HepG2 (cell line): ENCODE measurements around the gene CLASRP. TPM values are rescaled to one million over a fixed set of nuclear protein-coding genes. Genes with fewer than 3 reads are reported as not detected.

Experiments
- BATF2 ChIP-seq: sonication (generic); formaldehyde crosslinking; IDR thresholded peaks from 2 replicates; pipeline ENCODE4 v1.8.0; 2022; ENCODE audit warnings: mild to moderate bottlenecking, missing genetic modification reagents, moderate library complexity
- BRD4 ChIP-seq: sonication (generic); formaldehyde crosslinking; IDR thresholded peaks from 2 replicates; pipeline ENCODE4 v1.4.0; 2020; ENCODE audit warnings: missing genetic modification reagents
- DNMT1 ChIP-seq: sonication (generic); formaldehyde crosslinking; IDR thresholded peaks from 2 replicates; pipeline ENCODE4 v1.5.1; 2020; ENCODE audit warnings: mild to moderate bottlenecking, missing genetic modification reagents
- HINFP ChIP-seq: sonication (generic); formaldehyde crosslinking; IDR thresholded peaks from 2 replicates; pipeline ENCODE4 v1.4.0; 2020; ENCODE audit warnings: low read depth, mild to moderate bottlenecking, missing genetic modification reagents
- HNRNPLL ChIP-seq: fragments of 200-400 bp; formaldehyde crosslinking; IDR thresholded peaks from 2 replicates; pipeline ENCODE4 v1.6.1; 2017; ENCODE audit warnings: mild to moderate bottlenecking, low read depth, low read length; ENCODE audit not compliant: poor library complexity, severe bottlenecking
- JARID2 ChIP-seq: sonication (generic); formaldehyde crosslinking; IDR thresholded peaks from 2 replicates; pipeline ENCODE4 v1.8.1; 2023; ENCODE audit warnings: missing genetic modification reagents, inconsistent platforms; ENCODE audit not compliant: insufficient replicate concordance
- KDM5B ChIP-seq: sonication (generic); formaldehyde crosslinking; IDR thresholded peaks from 2 replicates; pipeline ENCODE4 v1.4.0; 2020; ENCODE audit warnings: missing genetic modification reagents, mild to moderate bottlenecking, borderline replicate concordance
- MED1 ChIP-seq: sonication (generic); formaldehyde crosslinking; IDR thresholded peaks from 2 replicates; pipeline ENCODE4 v1.4.0; 2020; ENCODE audit warnings: missing genetic modification reagents
- PITX1 ChIP-seq: sonication (generic); formaldehyde crosslinking; IDR thresholded peaks from 2 replicates; pipeline ENCODE4 v1.5.1; 2020; ENCODE audit warnings: mild to moderate bottlenecking, missing genetic modification reagents
- PRPF4 ChIP-seq: fragments of 200-400 bp; formaldehyde crosslinking; IDR thresholded peaks from 2 replicates; pipeline ENCODE4 v1.6.1; 2016; ENCODE audit warnings: low read length, low read depth; ENCODE audit not compliant: poor library complexity, severe bottlenecking
- ZKSCAN1 ChIP-seq: fragments of 150-350 bp; IDR thresholded peaks from 2 replicates; pipeline ENCODE4 v1.6.1; 2014; ENCODE audit warnings: low read length
- ZNF142 ChIP-seq: sonication (generic); formaldehyde crosslinking; IDR thresholded peaks from 2 replicates; pipeline ENCODE4 v1.4.0; 2020; ENCODE audit warnings: missing genetic modification reagents
- ZNF331 ChIP-seq: sonication (generic); formaldehyde crosslinking; IDR thresholded peaks from 2 replicates; pipeline ENCODE4 v1.4.0; 2020; ENCODE audit warnings: missing genetic modification reagents
- ZNF34 ChIP-seq: sonication (generic); formaldehyde crosslinking; IDR thresholded peaks from 2 replicates; pipeline ENCODE4 v1.4.0; 2020; ENCODE audit warnings: mild to moderate bottlenecking, missing genetic modification reagents, borderline replicate concordance
- ZNF879 ChIP-seq: sonication (generic); formaldehyde crosslinking; IDR thresholded peaks from 2 replicates; pipeline ENCODE4 v1.8.1; 2023; ENCODE audit warnings: missing genetic modification reagents
- polyA plus RNA-seq, 8 experiments: library from polyadenylated mRNA; depleted of rRNA in 3 of 8; stranded (reverse) in 7 of 8; unstranded in 1 of 8; fragments of >200 nt; fragmentation: Illumina TruSeq in 4 of 8; extraction: Trizol in 4 of 8; gene quantifications; 2 replicates each; pipeline versions ENCODE4 v1.2.1 to v1.2.3, GENCODE V29; 2011 to 2016; ENCODE audit warnings: low read depth in 4 of 8, missing spikeins in 1 of 8, mixed read lengths in 1 of 8; ENCODE audit not compliant: insufficient read depth in 1 of 8
- total RNA-seq, 5 experiments: library from RNA; depleted of rRNA; stranded (reverse); fragments of >200 nt; fragmentation: Illumina TruSeq; extraction: Trizol; gene quantifications; 2 replicates each; pipeline ENCODE4 v1.2.3, GENCODE V29; 2016; ENCODE audit warnings: low read depth in 1 of 5
- TF ChIP-seq, protein P1 (sequence below): sonication (generic); formaldehyde crosslinking; IDR thresholded peaks from 2 replicates; pipeline ENCODE4 v1.4.0; 2020; ENCODE audit warnings: mild to moderate bottlenecking, low read depth, missing genetic modification reagents
- TF ChIP-seq, protein P2 (sequence below): sonication (generic); formaldehyde crosslinking; IDR thresholded peaks from 2 replicates; pipeline ENCODE4 v1.5.0; 2020; ENCODE audit warnings: mild to moderate bottlenecking, missing genetic modification reagents

CLASRP gene
- total and polyA plus RNA-seq, 2 of the 13 experiments (the other 11 are each of a cell fraction or from before 2014, with no cell fraction given), result 32.0 to 51.4 TPM

DNA sequence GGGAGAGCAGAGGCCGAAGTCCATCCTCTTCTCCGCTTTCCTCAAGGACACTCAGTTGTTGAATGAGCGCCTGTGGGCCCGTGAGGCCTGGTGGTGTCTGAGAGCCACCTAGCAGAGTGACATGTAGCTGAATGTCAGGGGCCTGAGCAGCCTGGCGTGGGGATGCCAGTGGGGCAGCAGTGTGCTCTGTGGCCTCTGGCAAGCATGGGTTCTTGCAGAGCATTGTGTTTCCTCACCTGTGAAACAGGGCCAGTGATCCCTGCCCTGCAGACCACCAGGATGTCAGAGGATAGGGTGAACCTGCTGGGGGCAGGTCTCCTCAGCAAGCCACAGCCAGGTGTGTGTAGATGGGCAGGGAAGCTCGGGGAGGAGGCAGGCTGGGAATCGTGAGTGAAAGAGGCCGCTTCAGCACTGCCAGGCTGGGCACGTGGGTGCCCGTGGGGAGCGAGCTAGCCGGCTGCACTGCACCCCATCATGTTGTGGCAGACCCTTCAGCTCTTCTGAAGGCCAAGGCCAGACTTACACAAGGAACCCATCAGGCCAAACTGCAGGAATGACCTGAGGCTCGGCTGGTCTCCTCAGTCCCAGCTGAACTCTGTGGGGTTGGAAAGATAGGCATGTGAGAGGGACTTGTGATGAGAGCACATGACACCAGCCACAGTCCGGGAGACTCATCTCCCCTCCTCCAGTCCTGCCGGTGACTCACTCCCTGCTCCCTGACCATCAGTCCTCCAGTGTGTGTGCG lies 59.1 kb downstream of the CLASRP start (continued):
- TF ChIP-seq ZNF142 (CRISPR knock-in tag) (no peak; the same call in 1 of the 2 replicates), ZNF34 (CRISPR knock-in tag) (no peak), KDM5B (peak; percentile 66; the same call in 1 of the 2 replicates), HNRNPLL (no peak), MED1 (peak; percentile 44), PITX1 (peak; percentile 17; the same call in 1 of the 2 replicates), ZNF331 (CRISPR knock-in tag) (no peak), BATF2 (CRISPR knock-in tag) (no peak), JARID2 (no peak), DNMT1 (CRISPR knock-in tag) (0 out of 2 replicates have a peak, but pooled peaks have one; percentile 7), ZKSCAN1 (no peak), PRPF4 (no peak), ZNF879 (CRISPR knock-in tag) (no peak), HINFP (CRISPR knock-in tag) (no peak), BRD4 (CRISPR knock-in tag) (peak; percentile 55; the same call in 1 of the 2 replicates)
- TF ChIP-seq, protein P1, sequence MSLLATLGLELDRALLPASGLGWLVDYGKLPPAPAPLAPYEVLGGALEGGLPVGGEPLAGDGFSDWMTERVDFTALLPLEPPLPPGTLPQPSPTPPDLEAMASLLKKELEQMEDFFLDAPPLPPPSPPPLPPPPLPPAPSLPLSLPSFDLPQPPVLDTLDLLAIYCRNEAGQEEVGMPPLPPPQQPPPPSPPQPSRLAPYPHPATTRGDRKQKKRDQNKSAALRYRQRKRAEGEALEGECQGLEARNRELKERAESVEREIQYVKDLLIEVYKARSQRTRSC (CRISPR knock-in tag), result no peak
- TF ChIP-seq, protein P2, sequence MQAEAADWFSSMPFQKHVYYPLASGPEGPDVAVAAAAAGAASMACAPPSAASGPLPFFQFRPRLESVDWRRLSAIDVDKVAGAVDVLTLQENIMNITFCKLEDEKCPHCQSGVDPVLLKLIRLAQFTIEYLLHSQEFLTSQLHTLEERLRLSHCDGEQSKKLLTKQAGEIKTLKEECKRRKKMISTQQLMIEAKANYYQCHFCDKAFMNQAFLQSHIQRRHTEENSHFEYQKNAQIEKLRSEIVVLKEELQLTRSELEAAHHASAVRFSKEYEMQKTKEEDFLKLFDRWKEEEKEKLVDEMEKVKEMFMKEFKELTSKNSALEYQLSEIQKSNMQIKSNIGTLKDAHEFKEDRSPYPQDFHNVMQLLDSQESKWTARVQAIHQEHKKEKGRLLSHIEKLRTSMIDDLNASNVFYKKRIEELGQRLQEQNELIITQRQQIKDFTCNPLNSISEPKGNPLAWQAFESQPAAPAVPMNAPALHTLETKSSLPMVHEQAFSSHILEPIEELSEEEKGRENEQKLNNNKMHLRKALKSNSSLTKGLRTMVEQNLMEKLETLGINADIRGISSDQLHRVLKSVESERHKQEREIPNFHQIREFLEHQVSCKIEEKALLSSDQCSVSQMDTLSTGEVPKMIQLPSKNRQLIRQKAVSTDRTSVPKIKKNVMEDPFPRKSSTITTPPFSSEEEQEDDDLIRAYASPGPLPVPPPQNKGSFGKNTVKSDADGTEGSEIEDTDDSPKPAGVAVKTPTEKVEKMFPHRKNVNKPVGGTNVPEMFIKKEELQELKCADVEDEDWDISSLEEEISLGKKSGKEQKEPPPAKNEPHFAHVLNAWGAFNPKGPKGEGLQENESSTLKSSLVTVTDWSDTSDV (CRISPR knock-in tag), result 0 out of 2 replicates have a peak, but pooled peaks have one; percentile 34
